T follicular helper cell (primary cell): Measurements from ENCODE around the gene DNAJB6.

Source experiments
- DNase-seq: peaks from one replicate; pipeline ENCODE4 v3.0.0-alpha.2; 2020; ENCODE audit warnings: low read depth

Gene DNAJB6

GRCh38 chr7:157428554-157428945 is 91.7 kb downstream of the DNAJB6 start:
- no peak for DNase-seq

GRCh38 chr7:157429001-157429679 is 92.3 kb downstream of the DNAJB6 start:
- no peak for DNase-seq

DNA sequence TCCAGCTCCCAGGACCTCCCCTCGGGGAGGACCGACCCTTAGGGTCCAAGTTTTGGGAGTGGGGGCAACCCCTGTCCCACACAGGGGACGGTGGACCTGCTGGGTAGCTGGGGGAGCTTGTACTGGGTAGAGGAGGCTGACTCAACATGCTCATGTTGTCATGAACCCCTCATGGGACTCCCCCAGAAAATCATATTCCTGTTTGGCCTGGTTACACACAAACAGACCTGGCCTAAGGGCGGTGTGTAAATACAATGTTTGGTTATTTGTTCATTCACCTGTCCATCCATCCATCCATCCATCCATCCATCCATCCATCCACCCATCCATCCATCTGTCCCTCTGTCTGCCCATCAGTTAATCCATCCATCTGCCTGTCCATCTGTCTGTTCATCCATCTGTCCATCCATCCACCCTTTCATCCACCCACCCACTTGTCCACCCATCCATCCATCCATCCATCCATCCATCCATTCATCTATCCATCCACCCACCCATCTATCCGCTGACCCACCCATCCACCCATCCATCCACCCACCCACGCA is 92.9 kb downstream of the DNAJB6 start:
- no peak for DNase-seq

- no peak for DNase-seq
These were observed 93.9 kb downstream of the DNAJB6 start for GRCh38 chr7:157430721-157431120.

GRCh38 chr7:157431173-157431950 is 94.6 kb downstream of the DNAJB6 start:
- no peak for DNase-seq

DNA sequence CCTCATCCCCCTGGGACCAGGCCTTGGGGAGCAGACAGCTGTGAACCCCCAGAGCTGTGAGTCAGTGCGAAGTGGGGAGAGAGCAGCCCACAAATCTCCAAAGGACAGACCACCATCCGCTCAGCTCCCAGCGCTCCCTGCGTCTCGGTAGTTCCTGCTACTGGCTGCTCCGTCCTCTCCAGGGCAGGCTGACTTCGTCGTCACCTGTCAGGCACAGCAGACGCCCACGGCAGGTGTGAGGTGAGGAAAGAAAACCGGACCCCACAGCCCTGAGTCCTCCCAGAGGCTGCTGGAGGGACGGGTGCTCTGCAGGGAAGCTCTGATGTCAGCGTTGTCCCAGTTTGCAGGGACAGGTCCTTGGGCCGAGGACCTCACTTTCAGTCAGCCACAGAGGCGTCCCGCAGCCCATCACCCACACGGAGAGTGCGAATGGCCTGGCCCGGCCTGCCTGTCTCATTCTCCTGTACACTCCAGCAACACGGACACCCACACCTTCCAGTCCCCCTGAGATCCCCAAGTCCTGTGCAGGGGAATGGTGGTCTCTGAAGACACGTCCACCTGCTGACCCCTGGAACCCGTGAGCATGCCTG is 95.2 kb downstream of the DNAJB6 start:
- DNase-seq = no peak

- DNase-seq = no peak
These were observed 95.7 kb downstream of the DNAJB6 start for GRCh38 chr7:157432541-157432956.

DNA sequence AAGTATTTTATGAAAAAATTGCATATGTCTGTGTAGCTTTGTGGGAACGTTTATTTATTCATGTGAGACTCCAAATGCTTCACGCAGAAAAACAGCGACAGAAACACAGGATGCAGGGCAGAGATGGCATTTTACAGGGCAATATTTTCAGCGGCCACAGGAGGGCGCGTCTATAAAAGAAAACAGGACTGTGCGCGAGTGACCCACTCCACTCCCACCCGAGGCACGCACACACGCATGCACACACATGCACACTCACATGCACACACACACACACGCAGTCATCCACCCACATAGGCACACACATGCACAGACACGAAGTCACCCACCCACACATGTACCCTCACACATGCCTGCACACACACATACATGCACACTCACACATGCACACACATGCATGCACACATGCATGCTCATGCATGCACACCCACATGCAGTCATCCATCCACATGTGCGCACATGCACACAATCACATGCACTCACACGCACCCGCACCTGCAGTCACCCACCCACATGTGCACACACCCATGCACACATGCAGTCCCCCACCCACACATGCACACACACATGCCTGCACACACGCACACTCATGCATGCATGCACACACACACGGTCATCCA is 96.3 kb downstream of the DNAJB6 start:
- DNase-seq = peak; percentile 40

- no peak for DNase-seq
These were observed 96.8 kb downstream of the DNAJB6 start for GRCh38 chr7:157433628-157434027.

- no peak for DNase-seq
These were observed 97.4 kb downstream of the DNAJB6 start for GRCh38 chr7:157434231-157434630.

GRCh38 chr7:157434701-157435100 is 97.9 kb downstream of the DNAJB6 start:
- DNase-seq = no peak

DNA sequence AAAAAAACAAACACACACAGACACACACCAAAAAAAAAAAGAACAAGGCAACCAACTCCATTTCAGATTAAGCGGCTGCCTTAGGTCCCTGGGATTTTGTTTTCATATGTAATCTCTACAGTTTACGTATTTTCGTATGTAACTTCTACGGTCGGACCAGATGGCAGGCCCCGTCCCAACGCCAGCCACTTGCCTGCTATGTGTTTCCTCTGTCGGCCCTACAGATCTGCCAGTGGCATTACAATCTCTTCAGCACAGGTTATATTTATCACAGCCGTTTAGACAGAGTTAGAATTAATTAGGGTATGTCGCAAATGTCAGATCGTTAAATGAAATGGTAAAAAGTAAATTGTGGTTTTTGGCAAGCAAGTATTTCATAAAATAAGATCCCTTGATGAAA is 99.3 kb downstream of the DNAJB6 start:
- no peak for DNase-seq

GRCh38 chr7:157436763-157437480 is 100.1 kb downstream of the DNAJB6 start:
- no peak for DNase-seq

- no peak for DNase-seq
These were observed 100.8 kb downstream of the DNAJB6 start for GRCh38 chr7:157437519-157438061.

DNA sequence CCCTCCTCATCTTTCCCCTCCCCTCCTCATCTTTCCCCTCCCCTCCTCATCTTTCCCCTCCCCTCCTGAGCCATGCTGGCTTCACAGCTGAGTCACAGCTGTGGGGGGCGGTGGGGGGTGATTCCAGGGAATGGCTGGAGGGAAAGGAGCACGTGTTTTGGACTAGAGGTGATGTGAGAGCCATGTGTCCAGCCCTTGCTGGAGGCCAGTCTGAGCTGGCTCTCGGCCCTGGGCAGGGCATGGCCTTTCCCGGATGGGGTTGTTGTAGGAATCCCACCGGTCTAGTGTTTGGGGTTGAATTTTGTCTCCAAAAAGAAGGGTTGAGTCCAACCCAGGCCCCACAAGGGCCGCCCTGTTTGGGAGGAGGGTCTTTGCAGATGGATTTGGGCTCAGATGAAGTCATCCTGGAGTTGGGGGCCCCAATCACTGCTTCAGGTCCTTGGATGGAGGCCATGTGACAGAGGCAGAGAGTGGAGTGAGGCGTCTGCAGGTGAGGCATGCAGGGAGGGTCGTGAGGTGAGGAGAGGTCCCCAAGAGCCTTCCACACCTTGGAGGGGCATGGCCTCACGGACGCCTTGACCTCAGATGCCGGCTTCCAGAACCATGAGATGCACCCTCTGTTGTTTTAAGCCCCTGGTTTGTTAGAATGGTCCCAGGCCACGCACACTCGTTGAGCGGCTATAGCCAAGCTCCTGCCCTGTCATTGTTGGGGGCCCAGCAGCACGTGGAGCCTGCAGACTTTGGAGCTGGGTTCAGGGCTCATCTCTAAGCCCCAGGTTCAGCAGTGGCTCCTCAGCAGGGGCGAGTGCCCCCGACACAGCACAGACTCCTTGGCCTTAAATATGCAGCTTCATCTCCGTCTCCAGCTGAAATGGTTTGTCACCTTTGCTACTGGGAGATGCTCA is 101.6 kb downstream of the DNAJB6 start:
- DNase-seq = no peak

- DNase-seq = no peak
These were observed 102.3 kb downstream of the DNAJB6 start for GRCh38 chr7:157439149-157439548.

GRCh38 chr7:157439761-157440160 is 103.0 kb downstream of the DNAJB6 start:
- DNase-seq = no peak

DNA sequence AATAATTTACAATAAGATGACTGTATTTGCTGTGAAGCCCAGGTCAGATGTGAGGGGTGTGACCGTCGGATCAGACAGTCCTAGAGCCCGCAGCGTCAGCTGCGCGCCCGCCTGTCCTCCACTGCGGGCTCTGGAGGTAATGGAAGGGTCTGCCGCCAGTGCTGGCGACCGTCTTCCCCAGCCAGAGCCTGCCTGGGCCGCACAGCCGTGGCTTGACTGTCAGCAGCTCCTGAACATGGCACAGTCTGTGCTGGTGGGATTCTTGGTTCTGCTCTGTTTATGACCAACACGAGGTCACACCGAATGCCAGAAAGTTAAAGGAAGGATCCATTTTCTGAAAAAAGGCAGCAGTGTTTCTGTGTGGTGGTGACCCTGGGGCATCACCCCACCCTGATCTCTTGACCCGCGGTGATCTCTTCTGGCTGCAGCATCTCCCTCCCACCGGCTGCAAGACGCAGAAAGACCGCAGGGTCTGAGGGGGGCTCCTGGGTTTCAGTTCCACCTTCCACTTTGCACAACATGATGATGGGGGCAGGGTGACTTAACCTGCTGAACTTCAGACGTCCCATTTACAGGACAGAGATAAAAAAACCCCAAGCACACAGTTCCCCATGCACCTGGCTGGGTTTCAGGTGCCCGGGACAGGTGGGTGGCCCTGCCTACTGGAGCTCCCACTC is 103.7 kb downstream of the DNAJB6 start:
- DNase-seq = no peak

DNA sequence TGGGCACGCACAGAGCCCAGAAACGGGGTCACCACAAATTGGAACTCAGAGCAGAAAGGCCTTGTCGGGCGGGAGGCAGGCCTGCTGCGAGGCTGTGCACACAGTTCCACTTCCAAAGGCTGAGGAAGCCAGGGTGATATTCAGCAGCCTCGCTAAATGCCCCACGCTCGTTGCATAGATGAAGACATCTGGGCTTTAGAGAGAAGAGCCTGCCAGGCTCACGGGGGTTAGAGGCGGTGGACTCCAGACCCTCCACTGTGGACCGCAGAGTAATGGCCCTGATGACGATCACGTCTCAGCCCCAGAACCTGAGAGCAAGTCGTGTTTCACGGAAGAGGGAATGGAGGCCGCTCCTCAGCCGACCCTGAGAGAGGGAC is 104.2 kb downstream of the DNAJB6 start:
- DNase-seq = no peak

- no peak for DNase-seq
These were observed 105.7 kb downstream of the DNAJB6 start for GRCh38 chr7:157442456-157442855.
